H9 (cell line): ENCODE measurements around the gene ZNF341. TPM values are rescaled to one million over a fixed set of nuclear protein-coding genes. Genes with fewer than 3 reads are reported as not detected.

ENCODE experiments used
- DNase-seq: peaks from one replicate; pipeline ENCODE4 v3.0.0-alpha.2; 2017
- H2AFZ ChIP-seq: one replicate; pipeline ENCODE4 v1.6.1; 2013; ENCODE audit warnings: mild to moderate bottlenecking, low read length, control low read depth, moderate library complexity
- H2AK5ac ChIP-seq: 2 replicates; pipeline ENCODE4 v1.6.1; 2013; ENCODE audit warnings: low read length, control low read depth, mixed read lengths; ENCODE audit not compliant: insufficient read length
- H2BK120ac ChIP-seq: one replicate; pipeline ENCODE4 v1.6.1; 2013; ENCODE audit warnings: low read depth, mild to moderate bottlenecking, low read length, control low read depth, inconsistent platforms; ENCODE audit not compliant: poor library complexity, severe bottlenecking
- H2BK12ac ChIP-seq: 2 replicates; pipeline ENCODE4 v1.6.1; 2013; ENCODE audit warnings: low read length, control low read depth, mixed read lengths, low read depth; ENCODE audit not compliant: insufficient read length
- H2BK15ac ChIP-seq: 2 replicates; pipeline ENCODE4 v1.6.1; 2013; ENCODE audit warnings: low read depth, low read length, control low read depth
- H2BK20ac ChIP-seq: one replicate; pipeline ENCODE4 v1.6.1; 2013; ENCODE audit warnings: low read depth, mild to moderate bottlenecking, low read length, control low read depth, inconsistent platforms; ENCODE audit not compliant: poor library complexity, severe bottlenecking
- H2BK5ac ChIP-seq: 2 replicates; pipeline ENCODE4 v1.6.1; 2013; ENCODE audit warnings: low read length, control low read depth, mixed read lengths; ENCODE audit not compliant: insufficient read length
- H3K14ac ChIP-seq: 2 replicates; pipeline ENCODE4 v1.6.1; 2013; ENCODE audit warnings: low read length, control low read depth; ENCODE audit not compliant: insufficient read depth
- H3K18ac ChIP-seq: 2 replicates; pipeline ENCODE4 v1.6.1; 2013; ENCODE audit warnings: low read depth, mild to moderate bottlenecking, mixed read lengths, low read length, control low read depth; ENCODE audit not compliant: insufficient read length
- H3K23ac ChIP-seq: 2 replicates; pipeline ENCODE4 v1.6.1; 2013; ENCODE audit warnings: low read length, control low read depth, mixed read lengths, low read depth; ENCODE audit not compliant: insufficient read length
- H3K23me2 ChIP-seq: 2 replicates; pipeline ENCODE4 v1.6.1; 2013; ENCODE audit warnings: low read depth, mild to moderate bottlenecking, mixed read lengths, low read length, control low read depth; ENCODE audit not compliant: insufficient read length, poor library complexity, severe bottlenecking
- H3K27ac ChIP-seq: 2 replicates; pipeline ENCODE4 v1.5.1; 2013; ENCODE audit warnings: low read length, control low read depth, mixed read lengths, low read depth; ENCODE audit not compliant: insufficient read length
- H3K27me3 ChIP-seq: 2 replicates; pipeline ENCODE4 v1.6.1; 2013; ENCODE audit warnings: low read length, control low read depth, inconsistent platforms; ENCODE audit not compliant: insufficient read depth
- H3K4ac ChIP-seq: 2 replicates; pipeline ENCODE4 v1.6.1; 2013; ENCODE audit warnings: low read depth, mild to moderate bottlenecking, control low read depth, inconsistent platforms, low read length, moderate library complexity
- H3K4me1 ChIP-seq: 2 replicates; pipeline ENCODE4 v1.6.1; 2013; ENCODE audit warnings: low read length, control low read depth, inconsistent platforms; ENCODE audit not compliant: insufficient read depth
- H3K4me2 ChIP-seq: 2 replicates; pipeline ENCODE4 v1.6.1; 2013; ENCODE audit warnings: low read length, control low read depth, mixed read lengths; ENCODE audit not compliant: insufficient read length, insufficient read depth
- H3K56ac ChIP-seq: 2 replicates; pipeline ENCODE4 v1.6.1; 2013; ENCODE audit warnings: low read depth, mild to moderate bottlenecking, mixed read lengths, low read length, control low read depth; ENCODE audit not compliant: insufficient read length
- H3K79me1 ChIP-seq: 2 replicates; pipeline ENCODE4 v1.6.1; 2013; ENCODE audit warnings: low read depth, mild to moderate bottlenecking, moderate library complexity, low read length, control low read depth, inconsistent platforms; ENCODE audit not compliant: insufficient read depth, poor library complexity, severe bottlenecking
- H3K79me2 ChIP-seq: 2 replicates; pipeline ENCODE4 v1.6.1; 2013; ENCODE audit warnings: low read length, control low read depth, inconsistent platforms; ENCODE audit not compliant: insufficient read depth
- H3K9ac ChIP-seq: 2 replicates; pipeline ENCODE4 v1.6.1; 2013; ENCODE audit warnings: low read length, control low read depth, mixed read lengths; ENCODE audit not compliant: insufficient read length; ENCODE audit errors: extremely low read depth
- H3K9me3 ChIP-seq: one replicate; pipeline ENCODE4 v1.6.1; 2013; ENCODE audit warnings: low read depth, low read length, inconsistent platforms; ENCODE audit not compliant: control insufficient read depth
- H3T11ph ChIP-seq: one replicate; pipeline ENCODE4 v1.6.1; 2013; ENCODE audit warnings: mild to moderate bottlenecking, low read length, control low read depth, inconsistent platforms
- H4K20me1 ChIP-seq: one replicate; pipeline ENCODE4 v1.6.1; 2013; ENCODE audit not compliant: control insufficient read depth, insufficient read length, insufficient read depth
- H4K5ac ChIP-seq: 2 replicates; pipeline ENCODE4 v1.6.1; 2013; ENCODE audit warnings: low read depth, mild to moderate bottlenecking, mixed read lengths, low read length, control low read depth; ENCODE audit not compliant: insufficient read length
- H4K8ac ChIP-seq: replicated peaks from 2 replicates; pipeline ENCODE4 v1.6.1; 2013; ENCODE audit warnings: low read length, control low read depth, mixed read lengths, low read depth; ENCODE audit not compliant: insufficient read length
- H4K91ac ChIP-seq: 2 replicates; pipeline ENCODE4 v1.6.1; 2013; ENCODE audit warnings: low read depth, mild to moderate bottlenecking, moderate library complexity, mixed read lengths, low read length, control low read depth; ENCODE audit not compliant: insufficient read length
- H3K27ac Mint-ChIP-seq, 3 experiments: 2 replicates in 2 of 3; 3 replicates in 1 of 3; pipeline ENCODE4 v1.8.0; 2020 to 2021; ENCODE audit warnings: mixed read lengths in 3 of 3, mild to moderate bottlenecking in 1 of 3, moderate library complexity in 1 of 3
- H3K27me3 Mint-ChIP-seq: 2 replicates; pipeline ENCODE4 v1.8.0; 2021; ENCODE audit warnings: low read depth, mild to moderate bottlenecking, moderate library complexity, mixed read lengths
- H3K36me3 Mint-ChIP-seq, 3 experiments: 2 replicates in 2 of 3; 3 replicates in 1 of 3; pipeline ENCODE4 v1.8.0; 2020 to 2021; ENCODE audit warnings: low read depth in 3 of 3, mixed read lengths in 3 of 3; ENCODE audit not compliant: insufficient read depth in 1 of 3
- H3K4me1 Mint-ChIP-seq, 2 experiments: 2 replicates each; pipeline ENCODE4 v1.8.0; 2020; ENCODE audit warnings: mixed read lengths in 2 of 2
- H3K4me3 Mint-ChIP-seq, 2 experiments: 2 replicates in 1 of 2; 3 replicates in 1 of 2; pipeline ENCODE4 v1.8.0; 2020 to 2021; ENCODE audit warnings: mild to moderate bottlenecking in 2 of 2, mixed read lengths in 2 of 2, moderate library complexity in 1 of 2
- H3K9me3 Mint-ChIP-seq, 2 experiments: 2 replicates in 1 of 2; 3 replicates in 1 of 2; pipeline ENCODE4 v1.8.0; 2020; ENCODE audit warnings: mild to moderate bottlenecking in 2 of 2, mixed read lengths in 2 of 2, moderate library complexity in 1 of 2
- WGBS: extraction: QIAGEN DNeasy Blood & Tissue Kit; methylation state at CpG from one replicate; pipeline ENCODE4 v1.1.7; 2013; ENCODE audit warnings: missing lambda C conversion rate, low lambda C conversion rate, mixed read lengths; ENCODE audit not compliant: insufficient read length; ENCODE audit errors: extremely low coverage; 5-methylcytosine and 5-hydroxymethylcytosine counted together
- total RNA-seq: library from RNA; stranded (reverse); gene quantifications from 2 replicates; pipeline ENCODE4 v1.2.1, GENCODE V29; 2021
- TF ChIP-seq, protein P1 (sequence below): fragments of 200-600 bp; sonication (generic); conservative IDR thresholded peaks from 3 replicates; pipeline ENCODE4 v1.8.0; 2021; ENCODE audit warnings: antibody characterized with exemption, mild to moderate bottlenecking

The ZNF341 gene
- total RNA-seq, 1 experiment from 2014 or later = 5.2 TPM

- Histone ChIP-seq H3K4ac (no peak overlapping the region), H2BK12ac (no peak overlapping the region), H3K4me1 (no peaks in the 10 kb centered on the region), H4K91ac (no peak overlapping the region), H2BK20ac (no peak overlapping the region), H3K4me2 (no peak overlapping the region), H3K23me2 (no peaks in the 10 kb centered on the region), H2BK120ac (no peak overlapping the region), H3K9me3 (no peaks in the 10 kb centered on the region), H3K9ac (no peak overlapping the region), H3K27ac (no peak overlapping the region), H3K56ac (no peak overlapping the region), H4K5ac (no peak overlapping the region), H4K8ac (no peak overlapping the region), H2BK5ac (no peak overlapping the region), H3K18ac (no peak overlapping the region), H2AK5ac (no peak overlapping the region), H3K79me2 (no peaks in the 10 kb centered on the region), H3K14ac (no peak overlapping the region), H3K79me1 (no peaks in the 10 kb centered on the region), H3K23ac (no peak overlapping the region), H3T11ph (no peak overlapping the region), H3K27me3 (no peaks in the 10 kb centered on the region), H4K20me1 (no peaks in the 10 kb centered on the region), H2BK15ac (no peak overlapping the region), H2AFZ (no peak overlapping the region)
- Mint-ChIP-seq H3K4me1 (peaks cover 0 to 7% of the 10 kb centered on the region in 2 experiments; a peak in 1 of 4 replicates), H3K4me3 (no peak overlapping the region), H3K27me3 (no peaks in the 10 kb centered on the region), H3K27ac (peak overlapping the region in 1 of 3 experiments; percentile 16; a peak in 1 of 7 replicates), H3K9me3 (no peaks in the 10 kb centered on the region), H3K36me3 (peaks cover 0 to 20% (median 0%) of the 10 kb centered on the region in 3 experiments; a peak in 3 of 7 replicates)
- no peak for DNase-seq
- no CpG with 5 or more reads among the region's 3 CpGs for WGBS
- TF ChIP-seq, protein P1, sequence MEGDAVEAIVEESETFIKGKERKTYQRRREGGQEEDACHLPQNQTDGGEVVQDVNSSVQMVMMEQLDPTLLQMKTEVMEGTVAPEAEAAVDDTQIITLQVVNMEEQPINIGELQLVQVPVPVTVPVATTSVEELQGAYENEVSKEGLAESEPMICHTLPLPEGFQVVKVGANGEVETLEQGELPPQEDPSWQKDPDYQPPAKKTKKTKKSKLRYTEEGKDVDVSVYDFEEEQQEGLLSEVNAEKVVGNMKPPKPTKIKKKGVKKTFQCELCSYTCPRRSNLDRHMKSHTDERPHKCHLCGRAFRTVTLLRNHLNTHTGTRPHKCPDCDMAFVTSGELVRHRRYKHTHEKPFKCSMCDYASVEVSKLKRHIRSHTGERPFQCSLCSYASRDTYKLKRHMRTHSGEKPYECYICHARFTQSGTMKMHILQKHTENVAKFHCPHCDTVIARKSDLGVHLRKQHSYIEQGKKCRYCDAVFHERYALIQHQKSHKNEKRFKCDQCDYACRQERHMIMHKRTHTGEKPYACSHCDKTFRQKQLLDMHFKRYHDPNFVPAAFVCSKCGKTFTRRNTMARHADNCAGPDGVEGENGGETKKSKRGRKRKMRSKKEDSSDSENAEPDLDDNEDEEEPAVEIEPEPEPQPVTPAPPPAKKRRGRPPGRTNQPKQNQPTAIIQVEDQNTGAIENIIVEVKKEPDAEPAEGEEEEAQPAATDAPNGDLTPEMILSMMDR = no peak
These were observed 40.6 kb downstream of the ZNF341 start for GRCh38 chr20:33772439-33772838.
